Measurements from ENCODE around the gene MMS22L. TPM values are rescaled to one million over a fixed set of nuclear protein-coding genes. Genes with fewer than 3 reads are reported as not detected.

The MMS22L gene
- polyA plus RNA-seq, 2 of the 4 experiments (the other 2 are of a cell fraction) = 11.5 to 24.5 TPM

DNA sequence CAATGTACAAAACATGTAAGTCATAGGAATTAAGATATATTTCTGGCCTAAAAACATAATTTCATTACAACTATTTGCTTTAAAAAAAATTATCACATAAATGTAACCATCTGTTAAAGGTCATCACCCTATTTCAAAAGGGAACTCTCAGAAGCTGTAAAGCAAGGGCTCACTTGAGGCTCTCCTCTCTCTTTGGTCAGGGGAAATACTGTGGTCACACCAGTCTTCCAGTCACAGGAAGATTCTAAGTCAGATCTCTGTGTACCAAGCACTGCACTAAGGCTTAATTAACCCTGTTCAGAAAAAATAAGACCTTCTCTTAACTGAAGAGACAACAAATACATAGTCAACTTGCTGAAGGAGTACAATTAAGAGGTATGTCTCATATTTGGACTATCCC, 75.6 kb downstream of the MMS22L start:
- Histone ChIP-seq H3K4me3 (no peak overlapping the region), H3K9me3 (no peaks in the 10 kb centered on the region), H3K27ac (no peak overlapping the region), H3K4me1 (no peaks in the 10 kb centered on the region), H3K4me2 (no peak overlapping the region)
- POLR2A ChIA-PET = no interaction called here
- ATAC-seq (no peak), DNase-seq (ENCODE audit: low read depth in 1 of 2, low spot score in 1 of 2) (no peak), FAIRE-seq (no peak)
- TF ChIP-seq, protein P1, sequence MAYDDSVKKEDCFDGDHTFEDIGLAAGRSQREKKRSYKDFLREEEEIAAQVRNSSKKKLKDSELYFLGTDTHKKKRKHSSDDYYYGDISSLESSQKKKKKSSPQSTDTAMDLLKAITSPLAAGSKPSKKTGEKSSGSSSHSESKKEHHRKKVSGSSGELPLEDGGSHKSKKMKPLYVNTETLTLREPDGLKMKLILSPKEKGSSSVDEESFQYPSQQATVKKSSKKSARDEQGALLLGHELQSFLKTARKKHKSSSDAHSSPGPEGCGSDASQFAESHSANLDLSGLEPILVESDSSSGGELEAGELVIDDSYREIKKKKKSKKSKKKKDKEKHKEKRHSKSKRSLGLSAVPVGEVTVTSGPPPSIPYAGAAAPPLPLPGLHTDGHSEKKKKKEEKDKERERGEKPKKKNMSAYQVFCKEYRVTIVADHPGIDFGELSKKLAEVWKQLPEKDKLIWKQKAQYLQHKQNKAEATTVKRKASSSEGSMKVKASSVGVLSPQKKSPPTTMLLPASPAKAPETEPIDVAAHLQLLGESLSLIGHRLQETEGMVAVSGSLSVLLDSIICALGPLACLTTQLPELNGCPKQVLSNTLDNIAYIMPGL (CRISPR knock-in tag; IDR thresholded peaks at IDR 0.05; ENCODE audit: borderline replicate concordance) = no peak
- TF ChIP-seq TP53 (CRISPR knock-in tag; IDR thresholded peaks at IDR 0.05) (no peak), HDAC2 (IDR thresholded peaks at IDR 0.05) (no peak), FOSL2 (IDR thresholded peaks at IDR 0.05) (no peak), FOSL2 (CRISPR knock-in tag; IDR thresholded peaks at IDR 0.05) (no peak), CBX8 (IDR thresholded peaks at IDR 0.05) (no peak)
- TF ChIP-seq, protein P2, sequence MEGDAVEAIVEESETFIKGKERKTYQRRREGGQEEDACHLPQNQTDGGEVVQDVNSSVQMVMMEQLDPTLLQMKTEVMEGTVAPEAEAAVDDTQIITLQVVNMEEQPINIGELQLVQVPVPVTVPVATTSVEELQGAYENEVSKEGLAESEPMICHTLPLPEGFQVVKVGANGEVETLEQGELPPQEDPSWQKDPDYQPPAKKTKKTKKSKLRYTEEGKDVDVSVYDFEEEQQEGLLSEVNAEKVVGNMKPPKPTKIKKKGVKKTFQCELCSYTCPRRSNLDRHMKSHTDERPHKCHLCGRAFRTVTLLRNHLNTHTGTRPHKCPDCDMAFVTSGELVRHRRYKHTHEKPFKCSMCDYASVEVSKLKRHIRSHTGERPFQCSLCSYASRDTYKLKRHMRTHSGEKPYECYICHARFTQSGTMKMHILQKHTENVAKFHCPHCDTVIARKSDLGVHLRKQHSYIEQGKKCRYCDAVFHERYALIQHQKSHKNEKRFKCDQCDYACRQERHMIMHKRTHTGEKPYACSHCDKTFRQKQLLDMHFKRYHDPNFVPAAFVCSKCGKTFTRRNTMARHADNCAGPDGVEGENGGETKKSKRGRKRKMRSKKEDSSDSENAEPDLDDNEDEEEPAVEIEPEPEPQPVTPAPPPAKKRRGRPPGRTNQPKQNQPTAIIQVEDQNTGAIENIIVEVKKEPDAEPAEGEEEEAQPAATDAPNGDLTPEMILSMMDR (IDR thresholded peaks at IDR 0.05) = no peak
- CTCF ChIA-PET = no interaction called here

DNA sequence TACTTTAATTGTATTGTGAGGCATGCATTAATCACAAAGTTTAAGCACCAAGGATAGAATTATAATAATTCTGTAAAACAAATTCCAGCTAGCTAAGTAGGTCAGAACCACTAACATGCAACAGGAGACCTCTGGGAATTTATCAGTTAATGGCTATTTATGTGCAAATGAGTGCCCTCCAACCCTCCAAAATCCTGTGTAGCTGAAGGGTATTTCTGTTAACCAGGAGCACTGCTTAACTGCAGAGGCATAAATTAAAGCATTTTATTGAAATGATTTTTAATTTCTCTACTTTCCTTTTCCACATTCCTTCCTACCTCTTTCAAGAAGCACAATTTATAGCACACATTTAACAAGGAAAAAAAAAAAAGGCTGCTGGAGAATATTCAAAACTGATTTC, 77.0 kb downstream of the MMS22L start:
- no peak for TF ChIP-seq KDM1A (IDR thresholded peaks at IDR 0.05; ENCODE audit: low read depth)
- no peak for TF ChIP-seq GATA3 (IDR thresholded peaks at IDR 0.05; ENCODE audit: borderline replicate concordance)
- TF ChIP-seq ZFP36 (IDR thresholded peaks at IDR 0.05; ENCODE audit: borderline replicate concordance, partially characterized antibody) = no peak
- no peak for TF ChIP-seq CEBPB (IDR thresholded peaks at IDR 0.05)
- TF ChIP-seq, protein P3, sequence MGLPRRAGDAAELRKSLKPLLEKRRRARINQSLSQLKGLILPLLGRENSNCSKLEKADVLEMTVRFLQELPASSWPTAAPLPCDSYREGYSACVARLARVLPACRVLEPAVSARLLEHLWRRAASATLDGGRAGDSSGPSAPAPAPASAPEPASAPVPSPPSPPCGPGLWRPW (IDR thresholded peaks at IDR 0.05) = no peak
- TF ChIP-seq, protein P4, sequence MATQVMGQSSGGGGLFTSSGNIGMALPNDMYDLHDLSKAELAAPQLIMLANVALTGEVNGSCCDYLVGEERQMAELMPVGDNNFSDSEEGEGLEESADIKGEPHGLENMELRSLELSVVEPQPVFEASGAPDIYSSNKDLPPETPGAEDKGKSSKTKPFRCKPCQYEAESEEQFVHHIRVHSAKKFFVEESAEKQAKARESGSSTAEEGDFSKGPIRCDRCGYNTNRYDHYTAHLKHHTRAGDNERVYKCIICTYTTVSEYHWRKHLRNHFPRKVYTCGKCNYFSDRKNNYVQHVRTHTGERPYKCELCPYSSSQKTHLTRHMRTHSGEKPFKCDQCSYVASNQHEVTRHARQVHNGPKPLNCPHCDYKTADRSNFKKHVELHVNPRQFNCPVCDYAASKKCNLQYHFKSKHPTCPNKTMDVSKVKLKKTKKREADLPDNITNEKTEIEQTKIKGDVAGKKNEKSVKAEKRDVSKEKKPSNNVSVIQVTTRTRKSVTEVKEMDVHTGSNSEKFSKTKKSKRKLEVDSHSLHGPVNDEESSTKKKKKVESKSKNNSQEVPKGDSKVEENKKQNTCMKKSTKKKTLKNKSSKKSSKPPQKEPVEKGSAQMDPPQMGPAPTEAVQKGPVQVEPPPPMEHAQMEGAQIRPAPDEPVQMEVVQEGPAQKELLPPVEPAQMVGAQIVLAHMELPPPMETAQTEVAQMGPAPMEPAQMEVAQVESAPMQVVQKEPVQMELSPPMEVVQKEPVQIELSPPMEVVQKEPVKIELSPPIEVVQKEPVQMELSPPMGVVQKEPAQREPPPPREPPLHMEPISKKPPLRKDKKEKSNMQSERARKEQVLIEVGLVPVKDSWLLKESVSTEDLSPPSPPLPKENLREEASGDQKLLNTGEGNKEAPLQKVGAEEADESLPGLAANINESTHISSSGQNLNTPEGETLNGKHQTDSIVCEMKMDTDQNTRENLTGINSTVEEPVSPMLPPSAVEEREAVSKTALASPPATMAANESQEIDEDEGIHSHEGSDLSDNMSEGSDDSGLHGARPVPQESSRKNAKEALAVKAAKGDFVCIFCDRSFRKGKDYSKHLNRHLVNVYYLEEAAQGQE (IDR thresholded peaks at IDR 0.05) = no peak
- no peak for TF ChIP-seq FOSL2 (IDR thresholded peaks at IDR 0.05)
- no peak for TF ChIP-seq FOSL2 (CRISPR knock-in tag; IDR thresholded peaks at IDR 0.05)
- TF ChIP-seq SREBF2 (IDR thresholded peaks at IDR 0.05) = no peak
- no peak for TF ChIP-seq NPAS2 (CRISPR knock-in tag; IDR thresholded peaks at IDR 0.05; ENCODE audit: borderline replicate concordance)
- no peak for TF ChIP-seq ZNF302 (CRISPR knock-in tag; IDR thresholded peaks at IDR 0.05)
- no peak for TF ChIP-seq BHLHE40 (IDR thresholded peaks at IDR 0.05; ENCODE audit: low read depth, low read length)
- TF ChIP-seq CBX8 (IDR thresholded peaks at IDR 0.05) = no peak
- no peak for TF ChIP-seq POLR2A (IDR thresholded peaks at IDR 0.05; ENCODE audit: low read length)
- no peak for TF ChIP-seq MAZ (IDR thresholded peaks at IDR 0.05; ENCODE audit: borderline replicate concordance, low read depth, low read length)
- TF ChIP-seq FOXS1 (CRISPR knock-in tag; IDR thresholded peaks at IDR 0.05) = no peak
- ChIA-PET CTCF (no interaction called here), POLR2A (no interaction called here)
- no peak for DNase-seq (ENCODE audit: low read depth in 1 of 2, low spot score in 1 of 2)
- no peak overlapping the region for H3K4me2 ChIP-seq
- no peak for FAIRE-seq
- no peaks in the 10 kb centered on the region for H3K4me1 ChIP-seq
- no peak for ATAC-seq
- H3K27ac ChIP-seq = no peak overlapping the region
- H3K4me3 ChIP-seq = no peak overlapping the region
- H3K9me3 ChIP-seq = no peaks in the 10 kb centered on the region

Measured in A549 (cell line).